Stimulated activated CD8-positive, alpha-beta memory T cell treated with anti-CD3 and anti-CD28 coated beads, Interleukin-12 subunit alpha, Interleukin-12 subunit beta, amount 100 ng/mL, for 1 hour (primary cell): Measurements from ENCODE around the gene TNFRSF21.
"Not testable (repeated sequence)": the region's sequence is repeated elsewhere in the genome, so short reads cannot be mapped to it uniquely, and the experiment has no call there.

Experiments used
- DNase-seq: peaks from one replicate; pipeline ENCODE4 v3.0.0-alpha.2; 2020; ENCODE audit warnings: low read depth

The TNFRSF21 gene

GRCh38 chr6:47251396-47251795 lies 58.3 kb downstream of the TNFRSF21 start:
- no peak for DNase-seq

GRCh38 chr6:47250302-47250701 lies 59.4 kb downstream of the TNFRSF21 start:
- no peak for DNase-seq

GRCh38 chr6:47248446-47248845 lies 61.3 kb downstream of the TNFRSF21 start:
- no peak for DNase-seq

- no peak for DNase-seq
These were observed 62.4 kb downstream of the TNFRSF21 start for GRCh38 chr6:47247227-47247797.

GRCh38 chr6:47246551-47246950 lies 63.2 kb downstream of the TNFRSF21 start:
- no peak for DNase-seq

- no peak for DNase-seq
These were observed 63.8 kb downstream of the TNFRSF21 start for GRCh38 chr6:47245745-47246371.

- DNase-seq, result peak; percentile 30
These were observed 67.0 kb downstream of the TNFRSF21 start for GRCh38 chr6:47242483-47243386.

GRCh38 chr6:47241742-47242482 lies 67.8 kb downstream of the TNFRSF21 start:
- no peak for DNase-seq

- no peak for DNase-seq
These were observed 69.3 kb downstream of the TNFRSF21 start for GRCh38 chr6:47240277-47240890.

- DNase-seq, result no peak
These were observed 70.2 kb downstream of the TNFRSF21 start for GRCh38 chr6:47239546-47239945.

- DNase-seq, result no peak
These were observed 71.2 kb downstream of the TNFRSF21 start for GRCh38 chr6:47238456-47238995.

- no peak for DNase-seq
These were observed 72.5 kb downstream of the TNFRSF21 start for GRCh38 chr6:47237196-47237595.

- DNase-seq, result no peak
These were observed 73.5 kb downstream of the TNFRSF21 start for GRCh38 chr6:47235964-47236760.

GRCh38 chr6:47235421-47235820 lies 74.3 kb downstream of the TNFRSF21 start:
- no peak for DNase-seq

- DNase-seq, result no peak
These were observed 75.3 kb downstream of the TNFRSF21 start for GRCh38 chr6:47234266-47234933.

- no peak for DNase-seq
These were observed 78.6 kb downstream of the TNFRSF21 start for GRCh38 chr6:47231151-47231550.

GRCh38 chr6:47230579-47230978 lies 79.1 kb downstream of the TNFRSF21 start:
- DNase-seq, result no peak

GRCh38 chr6:47229255-47229654 lies 80.5 kb downstream of the TNFRSF21 start:
- no peak for DNase-seq

GRCh38 chr6:47228093-47228492 lies 81.6 kb downstream of the TNFRSF21 start:
- not testable (repeated sequence) for DNase-seq

- not testable (repeated sequence) for DNase-seq
These were observed 86.5 kb downstream of the TNFRSF21 start for GRCh38 chr6:47223251-47223650.
